Rectal smooth muscle tissue (tissue), 1 donor: ENCODE results near the gene SPECC1.
"Not testable (repeated sequence)": the region's sequence is repeated elsewhere in the genome, so short reads cannot be mapped to it uniquely, and the experiment has no call there.

Experiments
- H3K27ac ChIP-seq: one replicate; pipeline ENCODE4 v1.7.0; 2013; ENCODE audit warnings: low read depth, low read length, inconsistent platforms
- H3K27me3 ChIP-seq: one replicate; pipeline ENCODE4 v1.7.0; 2013; ENCODE audit warnings: low read length; ENCODE audit not compliant: control insufficient read depth, insufficient read depth
- H3K36me3 ChIP-seq: one replicate; pipeline ENCODE4 v1.7.0; 2013; ENCODE audit warnings: low read length; ENCODE audit not compliant: control insufficient read depth, insufficient read depth
- H3K4me1 ChIP-seq: one replicate; pipeline ENCODE4 v1.7.0; 2013; ENCODE audit warnings: low read length; ENCODE audit not compliant: control insufficient read depth, insufficient read depth
- H3K4me3 ChIP-seq: one replicate; pipeline ENCODE4 v1.7.0; 2013; ENCODE audit warnings: low read length
- H3K9ac ChIP-seq: one replicate; pipeline ENCODE4 v1.7.0; 2013; ENCODE audit warnings: low read length

Gene SPECC1

GRCh38 chr17:20158580-20158979, 149.4 kb downstream of the SPECC1 start:
- H3K9ac ChIP-seq, result no peak overlapping the region
- H3K4me3 ChIP-seq, result no peak overlapping the region
- H3K4me1 ChIP-seq, result no peaks in the 10 kb centered on the region
- H3K36me3 ChIP-seq, result no peaks in the 10 kb centered on the region
- H3K27me3 ChIP-seq, result peaks cover 5% of the 10 kb centered on the region
- no peak overlapping the region for H3K27ac ChIP-seq

DNA sequence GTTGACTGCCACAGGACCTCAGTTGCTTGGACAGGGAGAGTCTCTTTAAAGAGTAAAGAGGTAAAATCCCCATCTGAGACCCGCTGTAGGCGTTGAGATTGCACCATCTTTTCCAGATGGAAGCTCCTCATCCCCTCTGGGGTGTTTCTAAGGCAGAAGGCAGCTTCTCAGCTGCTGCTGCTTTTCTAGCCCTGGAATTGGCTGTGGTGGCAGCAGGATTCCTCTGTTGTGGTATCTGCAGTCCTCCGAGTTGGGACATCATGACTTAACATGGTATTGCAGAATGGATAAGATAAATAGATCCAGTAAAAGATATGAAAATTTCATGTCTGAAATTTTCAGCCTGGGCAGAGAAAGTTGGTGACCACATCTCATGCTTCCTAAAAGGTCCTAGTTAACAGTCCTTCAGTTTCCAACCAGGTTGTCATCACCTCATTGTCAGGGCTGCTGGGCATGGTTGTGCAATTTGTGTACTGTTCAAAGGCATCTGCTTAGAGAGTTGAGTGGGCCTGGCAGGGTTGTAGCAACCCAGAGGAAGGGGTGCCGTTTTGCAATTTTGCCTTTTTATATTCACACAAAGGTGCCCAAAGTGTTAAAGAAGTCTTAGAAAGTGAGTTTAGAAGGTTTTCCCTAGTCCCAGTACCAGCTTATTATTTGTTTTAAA, 150.4 kb downstream of the SPECC1 start:
- Histone ChIP-seq H3K4me1 (no peaks in the 10 kb centered on the region), H3K27ac (no peak overlapping the region), H3K4me3 (no peak overlapping the region), H3K36me3 (no peaks in the 10 kb centered on the region), H3K9ac (no peak overlapping the region), H3K27me3 (peaks cover 5% of the 10 kb centered on the region)

GRCh38 chr17:20165516-20165915, 156.4 kb downstream of the SPECC1 start:
- H3K36me3 ChIP-seq, H3K27me3 ChIP-seq, H3K4me3 ChIP-seq, H3K27ac ChIP-seq, H3K9ac ChIP-seq, H3K4me1 ChIP-seq: not testable (repeated sequence)

- no peak overlapping the region for H3K27ac ChIP-seq
- no peaks in the 10 kb centered on the region for H3K36me3 ChIP-seq
- no peak overlapping the region for H3K9ac ChIP-seq
- H3K4me3 ChIP-seq, result no peak overlapping the region
- H3K27me3 ChIP-seq, result no peaks in the 10 kb centered on the region
- H3K4me1 ChIP-seq, result no peaks in the 10 kb centered on the region
Measured at GRCh38 chr17:20170085-20170484, 160.9 kb downstream of the SPECC1 start.

DNA sequence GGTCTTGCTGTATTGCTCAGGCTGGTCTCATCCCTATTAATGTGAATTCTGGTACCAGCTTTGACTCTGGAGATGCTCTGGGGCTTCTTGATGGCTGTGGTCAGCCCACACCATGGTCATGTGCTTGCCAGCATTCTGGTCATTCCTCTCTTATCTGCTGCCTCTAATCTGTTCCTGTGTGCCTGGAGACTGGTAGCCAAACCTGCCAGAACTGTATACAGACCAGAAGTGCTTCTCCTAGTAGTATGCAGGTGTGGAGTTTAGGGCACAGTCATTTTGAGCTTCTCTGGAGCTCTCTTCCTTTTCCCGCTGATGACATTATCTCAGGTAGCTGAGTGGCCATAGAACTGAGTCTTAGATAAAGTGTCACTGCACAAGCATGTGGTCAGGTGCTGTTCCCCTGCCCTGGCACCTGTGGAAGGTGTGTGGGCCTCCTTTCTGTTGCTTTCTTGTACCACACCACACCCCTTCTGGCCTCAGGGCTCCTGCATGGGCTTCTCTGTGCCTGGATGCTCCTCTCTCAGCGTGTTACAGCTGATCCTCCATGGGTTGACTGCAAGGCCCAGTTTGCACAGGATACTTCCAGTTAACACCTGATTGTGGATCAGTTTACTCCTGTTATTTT, 162.7 kb downstream of the SPECC1 start:
- no peaks in the 10 kb centered on the region for H3K4me1 ChIP-seq
- H3K4me3 ChIP-seq, result no peak overlapping the region
- H3K27me3 ChIP-seq, result no peaks in the 10 kb centered on the region
- no peak overlapping the region for H3K27ac ChIP-seq
- no peaks in the 10 kb centered on the region for H3K36me3 ChIP-seq
- H3K9ac ChIP-seq, result no peak overlapping the region

DNA sequence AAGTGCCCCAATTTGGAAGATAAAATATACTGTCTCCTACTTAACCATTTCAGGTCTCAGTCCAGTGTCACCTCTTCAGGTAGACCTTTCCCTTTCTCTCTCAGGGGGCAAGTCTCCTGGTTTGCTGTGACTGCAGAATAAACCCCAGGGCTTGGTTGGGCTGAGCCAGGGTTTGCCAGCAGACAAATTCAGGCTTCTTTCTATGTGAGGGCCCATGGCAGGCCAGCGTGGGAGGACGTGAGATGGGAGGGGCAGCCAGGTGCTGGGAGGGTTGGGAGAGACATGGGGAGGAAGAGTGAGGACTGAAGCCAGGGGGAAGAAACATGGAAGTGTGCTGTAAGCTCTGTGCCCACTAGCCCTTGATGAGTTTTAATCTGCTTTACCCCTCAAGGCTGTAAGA, 163.2 kb downstream of the SPECC1 start:
- Histone ChIP-seq H3K9ac (no peak overlapping the region), H3K27ac (no peak overlapping the region), H3K27me3 (no peaks in the 10 kb centered on the region), H3K4me3 (no peak overlapping the region), H3K4me1 (no peaks in the 10 kb centered on the region), H3K36me3 (no peaks in the 10 kb centered on the region)

GRCh38 chr17:20173091-20173490, 163.9 kb downstream of the SPECC1 start:
- no peak overlapping the region for H3K27ac ChIP-seq
- H3K9ac ChIP-seq, result no peak overlapping the region
- H3K27me3 ChIP-seq, result no peaks in the 10 kb centered on the region
- H3K36me3 ChIP-seq, result no peaks in the 10 kb centered on the region
- no peak overlapping the region for H3K4me3 ChIP-seq
- no peaks in the 10 kb centered on the region for H3K4me1 ChIP-seq

GRCh38 chr17:20174588-20175265, 165.6 kb downstream of the SPECC1 start:
- no peaks in the 10 kb centered on the region for H3K27me3 ChIP-seq
- H3K9ac ChIP-seq, result no peak overlapping the region
- no peak overlapping the region for H3K27ac ChIP-seq
- no peaks in the 10 kb centered on the region for H3K4me1 ChIP-seq
- no peak overlapping the region for H3K4me3 ChIP-seq
- no peaks in the 10 kb centered on the region for H3K36me3 ChIP-seq

GRCh38 chr17:20179041-20179440, 169.9 kb downstream of the SPECC1 start:
- Histone ChIP-seq H3K27me3 (no peaks in the 10 kb centered on the region), H3K36me3 (no peaks in the 10 kb centered on the region), H3K4me3 (no peak overlapping the region), H3K27ac (no peak overlapping the region), H3K9ac (no peak overlapping the region), H3K4me1 (no peaks in the 10 kb centered on the region)

DNA sequence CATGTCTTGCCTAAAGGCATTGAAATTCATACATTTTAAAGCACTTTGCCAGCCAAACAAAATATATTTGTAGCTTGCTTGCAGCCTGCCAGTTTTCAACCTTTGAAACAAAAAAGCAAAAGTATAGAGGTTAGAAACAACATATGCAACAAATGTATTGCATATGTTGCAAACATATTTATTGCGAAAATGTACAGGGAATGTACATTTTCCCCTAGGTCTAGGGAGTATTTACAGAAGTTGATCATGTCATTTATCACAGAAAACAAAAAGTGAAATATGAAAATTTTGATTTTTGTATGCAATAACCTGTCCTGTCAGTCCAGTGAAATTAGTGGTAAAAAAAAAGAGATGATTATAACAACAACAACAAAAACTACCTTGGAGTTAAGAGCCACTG, 171.5 kb downstream of the SPECC1 start:
- Histone ChIP-seq H3K9ac (no peak overlapping the region), H3K27ac (no peak overlapping the region), H3K4me1 (no peaks in the 10 kb centered on the region), H3K36me3 (no peaks in the 10 kb centered on the region), H3K4me3 (no peak overlapping the region), H3K27me3 (no peaks in the 10 kb centered on the region)

- Histone ChIP-seq H3K9ac (no peak overlapping the region), H3K4me1 (no peaks in the 10 kb centered on the region), H3K36me3 (no peaks in the 10 kb centered on the region), H3K4me3 (no peak overlapping the region), H3K27me3 (no peaks in the 10 kb centered on the region), H3K27ac (no peak overlapping the region)
Measured at GRCh38 chr17:20184181-20184580, 175.0 kb downstream of the SPECC1 start.

DNA sequence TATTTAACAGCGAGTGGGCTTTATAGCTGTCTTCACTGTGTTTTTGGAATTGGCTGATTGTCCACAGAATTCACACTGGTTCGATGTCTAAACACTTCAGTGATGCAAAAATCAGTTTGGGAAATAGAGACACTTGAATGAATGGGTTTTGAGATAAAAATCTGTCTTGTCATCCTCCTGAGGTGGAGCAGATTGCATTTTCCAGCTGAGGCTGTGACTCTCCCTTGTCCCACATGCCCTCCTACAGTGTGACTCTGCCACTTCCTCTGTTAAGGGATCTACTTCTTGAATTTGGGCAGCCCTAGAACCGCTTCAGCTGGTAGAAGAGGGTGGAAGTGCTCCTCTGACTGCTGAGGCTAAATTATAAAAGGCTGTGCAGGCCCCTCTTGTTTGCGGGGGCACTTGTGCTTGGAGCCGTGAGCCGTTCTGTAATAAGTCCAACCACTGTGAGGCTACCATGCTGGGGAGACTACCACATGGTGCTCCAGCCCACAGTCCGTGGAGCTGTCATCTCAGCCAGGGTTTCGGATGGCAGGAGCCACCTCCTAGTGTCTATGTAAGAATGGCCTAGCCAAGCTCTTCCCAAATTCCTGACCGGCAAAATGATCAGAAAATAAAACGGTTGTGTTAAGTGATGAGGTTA, 175.9 kb downstream of the SPECC1 start:
- Histone ChIP-seq H3K4me3 (no peak overlapping the region), H3K27ac (no peak overlapping the region), H3K27me3 (no peaks in the 10 kb centered on the region), H3K9ac (no peak overlapping the region), H3K36me3 (no peaks in the 10 kb centered on the region), H3K4me1 (no peaks in the 10 kb centered on the region)
